Colonic mucosa (tissue), 4 donors: Measurements from ENCODE around the gene PRPF8. TPM values are rescaled to one million over a fixed set of nuclear protein-coding genes. Genes with fewer than 3 reads are reported as not detected.

Experiments
- DNase-seq: peaks from one replicate; pipeline ENCODE4 v3.0.0-alpha.2; 2020
- H3K27ac ChIP-seq: fragments of 200-600 bp; one replicate; pipeline ENCODE4 v1.8.0; 2021
- H3K27me3 ChIP-seq: fragments of 200-600 bp; one replicate; pipeline ENCODE4 v1.8.0; 2021
- H3K36me3 ChIP-seq: fragments of 200-600 bp; one replicate; pipeline ENCODE4 v1.8.0; 2021
- H3K4me1 ChIP-seq: fragments of 200-600 bp; one replicate; pipeline ENCODE4 v1.8.0; 2021; ENCODE audit warnings: mild to moderate bottlenecking
- H3K4me3 ChIP-seq: fragments of 200-600 bp; one replicate; pipeline ENCODE4 v1.8.0; 2021
- H3K9ac ChIP-seq, 2 donors: one replicate each; pipeline ENCODE4 v1.7.0; 2013; ENCODE audit warnings: control low read depth in 2 of 2, low read depth in 2 of 2, low read length in 2 of 2
- H3K9me3 ChIP-seq: fragments of 200-600 bp; one replicate; pipeline ENCODE4 v1.8.0; 2021
- CTCF ChIP-seq: fragments of 200-600 bp; IDR thresholded peaks from one replicate; pipeline ENCODE4 v1.8.0; 2022; ENCODE audit warnings: antibody characterized with exemption, mild to moderate bottlenecking
- intact Hi-C: fragments of 100-400 bp; cut with DNase I; formaldehyde crosslinking; loops from one replicate; pipeline ENCODE4 v1.14.1; 2022
- total RNA-seq, 2 donors: library from RNA; stranded (reverse); fragmentation: NEBNext Ultra II Directional in 1 of 2; extraction: Animal tissue kit (Norgen Biotek cat#: 25700) in 1 of 2; gene quantifications; one replicate each; pipeline ENCODE4 v1.2.1, GENCODE V29; 2021
- donor health status: healthy.
- donor health status: DM: no; HTN: no; CAD: no.
- donor health status: DM: no; HTN: no; CAD: no.

PRPF8 gene
- total RNA-seq, 2 donors from 2014 or later: 172 to 292 TPM

GRCh38 chr17:1718362-1719165 lies 33.9 kb upstream of the PRPF8 start:
- intact Hi-C loops: no loop called here
- no peak for TF ChIP-seq CTCF
- no peaks in the 10 kb centered on the region for H3K9me3 ChIP-seq
- no peaks in the 10 kb centered on the region for H3K27me3 ChIP-seq
- H3K36me3 ChIP-seq: no peaks in the 10 kb centered on the region
- H3K4me1 ChIP-seq: peaks cover 18% of the 10 kb centered on the region
- no peak for DNase-seq
- peak overlapping the region; percentile 99 for H3K27ac ChIP-seq
- no peak overlapping the region for H3K9ac ChIP-seq
- H3K4me3 ChIP-seq: no peak overlapping the region

- peak; percentile 98 for DNase-seq
- Histone ChIP-seq H3K4me1 (peaks cover 25% of the 10 kb centered on the region), H3K9me3 (no peaks in the 10 kb centered on the region), H3K27me3 (no peaks in the 10 kb centered on the region), H3K36me3 (no peaks in the 10 kb centered on the region), H3K9ac (peak overlapping the region; percentile 93 to 94), H3K27ac (peak overlapping the region; percentile 99), H3K4me3 (peak overlapping the region; percentile 71)
- intact Hi-C loops: no loop called here
- no peak for TF ChIP-seq CTCF
Measured at GRCh38 chr17:1716912-1717695, 32.4 kb upstream of the PRPF8 start.

- intact Hi-C loops: no loop called here
- peak; percentile 99 for DNase-seq
- H3K27me3 ChIP-seq: no peaks in the 10 kb centered on the region
- no peaks in the 10 kb centered on the region for H3K9me3 ChIP-seq
- H3K9ac ChIP-seq: peak overlapping the region; percentile 94 to 96
- TF ChIP-seq CTCF: no peak
- peak overlapping the region; percentile 93 for H3K4me3 ChIP-seq
- H3K27ac ChIP-seq: peak overlapping the region; percentile 99
- H3K4me1 ChIP-seq: peaks cover 25% of the 10 kb centered on the region
- no peaks in the 10 kb centered on the region for H3K36me3 ChIP-seq
Measured at GRCh38 chr17:1716076-1716911, 31.6 kb upstream of the PRPF8 start.

- no peak for TF ChIP-seq CTCF
- intact Hi-C loops: no loop called here
- DNase-seq: no peak
- no peaks in the 10 kb centered on the region for H3K9me3 ChIP-seq
- H3K36me3 ChIP-seq: no peaks in the 10 kb centered on the region
- H3K27me3 ChIP-seq: no peaks in the 10 kb centered on the region
- peak overlapping the region; percentile 93 for H3K4me3 ChIP-seq
- H3K4me1 ChIP-seq: peaks cover 25% of the 10 kb centered on the region
- peak overlapping the region; percentile 94 to 96 for H3K9ac ChIP-seq
- peak overlapping the region; percentile 98 for H3K27ac ChIP-seq
Measured at GRCh38 chr17:1715803-1716075, 31.1 kb upstream of the PRPF8 start.
